ENCODE measurements around the gene FOXP1. TPM values are rescaled to one million over a fixed set of nuclear protein-coding genes. Genes with fewer than 3 reads are reported as not detected.
A peak's percentile ranks its signal among the peaks of the same experiment; 100 is the strongest.

The FOXP1 gene
- total and polyA plus RNA-seq, 8 donors, result 13.4 to 74.1 (median 44.1) TPM

GRCh38 chr3:71156062-71156665, 427.4 kb downstream of the FOXP1 start:
- Histone ChIP-seq H3K9me3 (no peaks in the 10 kb centered on the region), H3K36me3 (no peaks in the 10 kb centered on the region), H3K4me3 (no peak overlapping the region), H3K27me3 (no peaks in the 10 kb centered on the region), H3K4me1 (no peaks in the 10 kb centered on the region), H3K27ac (no peak overlapping the region)
- no peak for TF ChIP-seq CTCF (IDR thresholded peaks at IDR 0.05)
- ATAC-seq (peak in 2 of 4 donors; percentile 19 to 42), DNase-seq (no peak), FAIRE-seq (no peak)
- intact Hi-C loops (cut with DNase I), result no loop called here
- 64 to 77% methylated on average over 1 of the region's 1 CpG for WGBS, 2 donors

GRCh38 chr3:71154846-71155245, 428.7 kb downstream of the FOXP1 start:
- intact Hi-C loops (cut with DNase I), result no loop called here
- Histone ChIP-seq H3K4me1 (no peaks in the 10 kb centered on the region), H3K9me3 (no peaks in the 10 kb centered on the region), H3K36me3 (no peaks in the 10 kb centered on the region), H3K27ac (no peak overlapping the region), H3K4me3 (no peak overlapping the region), H3K27me3 (no peaks in the 10 kb centered on the region)
- ATAC-seq (no peak), FAIRE-seq (no peak), DNase-seq (no peak)
- TF ChIP-seq CTCF (IDR thresholded peaks at IDR 0.05), result no peak

- DNase-seq (no peak), ATAC-seq (peak in 1 of 4 donors; percentile 17), FAIRE-seq (peak; percentile 70)
- Histone ChIP-seq H3K4me1 (no peaks in the 10 kb centered on the region), H3K27ac (no peak overlapping the region), H3K4me3 (no peak overlapping the region), H3K36me3 (no peaks in the 10 kb centered on the region), H3K9me3 (no peaks in the 10 kb centered on the region), H3K27me3 (no peaks in the 10 kb centered on the region)
- WGBS, 2 donors, result 68 to 72% methylated on average over 2 of the region's 2 CpGs
- no peak for TF ChIP-seq CTCF (IDR thresholded peaks at IDR 0.05)
- intact Hi-C loops (cut with DNase I), result no loop called here
These were observed 429.8 kb downstream of the FOXP1 start for GRCh38 chr3:71153713-71154112.

GRCh38 chr3:71152892-71153265, 430.6 kb downstream of the FOXP1 start:
- ATAC-seq, result peak in 3 of 4 donors; percentile 34 to 67 (median 52)
- Histone ChIP-seq H3K4me3 (no peak overlapping the region), H3K36me3 (no peaks in the 10 kb centered on the region), H3K9me3 (no peaks in the 10 kb centered on the region), H3K4me1 (no peaks in the 10 kb centered on the region), H3K27ac (no peak overlapping the region), H3K27me3 (no peaks in the 10 kb centered on the region)
- DNase-seq, result no peak
- 46 to 55% methylated on average over 8 of the region's 8 CpGs for WGBS, 2 donors
- FAIRE-seq, result no peak
- intact Hi-C loops (cut with DNase I), result no loop called here
- no peak for TF ChIP-seq CTCF (IDR thresholded peaks at IDR 0.05)

- WGBS, 2 donors, result 71 to 83% methylated on average over 4 of the region's 4 CpGs
- ATAC-seq (no peak), FAIRE-seq (no peak), DNase-seq (no peak)
- Histone ChIP-seq H3K9me3 (no peaks in the 10 kb centered on the region), H3K4me1 (no peaks in the 10 kb centered on the region), H3K27me3 (no peaks in the 10 kb centered on the region), H3K36me3 (no peaks in the 10 kb centered on the region), H3K27ac (no peak overlapping the region), H3K4me3 (no peak overlapping the region)
- TF ChIP-seq CTCF (IDR thresholded peaks at IDR 0.05), result no peak
- intact Hi-C loops (cut with DNase I), result no loop called here
These were observed 431.3 kb downstream of the FOXP1 start for GRCh38 chr3:71152039-71152891.
